Heart left ventricle (tissue), 16 donors: Measurements from ENCODE around the gene TMEM120B. TPM values are rescaled to one million over a fixed set of nuclear protein-coding genes. Genes with fewer than 3 reads are reported as not detected.

Experiments
- ATAC-seq, 4 donors: fragments of 200-7000 bp; cut with Tn5 transposase; one replicate each; pipeline ENCODE4 v1.9.1; 2020 to 2022; ENCODE audit warnings: moderate library complexity in 4 of 4, mild to moderate bottlenecking in 3 of 4, moderate number of reproducible peaks in 1 of 4
- DNase-seq, 5 donors: peaks; one replicate each; pipeline ENCODE4 v3.0.0-alpha.2; 2020
- H3K27ac ChIP-seq, 12 donors: fragments of 200-600 bp; sonication (generic) in 4 of 12; one replicate each; pipeline versions ENCODE4 v1.5.0 to v1.8.0; 2016 to 2022; ENCODE audit warnings: mild to moderate bottlenecking in 2 of 12
- H3K27me3 ChIP-seq, 9 donors: fragments of 200-600 bp; sonication (generic) in 2 of 9; one replicate each; pipeline versions ENCODE4 v1.5.1 to v1.8.0; 2016 to 2022; ENCODE audit warnings: mild to moderate bottlenecking in 3 of 9
- H3K36me3 ChIP-seq, 9 donors: fragments of 200-600 bp; sonication (generic) in 2 of 9; one replicate each; pipeline versions ENCODE4 v1.5.0 to v1.8.0; 2018 to 2022; ENCODE audit warnings: mild to moderate bottlenecking in 2 of 9
- H3K4me1 ChIP-seq, 12 donors: fragments of 200-600 bp; sonication (generic) in 4 of 12; one replicate each; pipeline versions ENCODE4 v1.5.0 to v1.8.0; 2016 to 2022; ENCODE audit warnings: mild to moderate bottlenecking in 3 of 12
- H3K4me3 ChIP-seq, 12 donors: fragments of 200-600 bp; sonication (generic) in 4 of 12; one replicate each; pipeline versions ENCODE4 v1.5.0 to v1.8.0; 2017 to 2022; ENCODE audit warnings: mild to moderate bottlenecking in 9 of 12, moderate library complexity in 4 of 12
- H3K9me3 ChIP-seq, 12 donors: fragments of 200-600 bp; sonication (generic) in 4 of 12; one replicate each; pipeline versions ENCODE4 v1.5.0 to v1.8.0; 2016 to 2022; ENCODE audit warnings: mild to moderate bottlenecking in 1 of 12
- CTCF ChIP-seq, 12 donors: fragments of 200-600 bp; sonication (generic) in 4 of 12; IDR thresholded peaks; one replicate each; pipeline versions ENCODE4 v1.5.0 to v1.8.0; 2018 to 2022; ENCODE audit warnings: antibody characterized with exemption in 12 of 12, mild to moderate bottlenecking in 5 of 12
- POLR2A ChIP-seq, 2 donors: fragments of 450-650 bp; IDR thresholded peaks; one replicate each; pipeline ENCODE4 v1.6.1; 2017; ENCODE audit warnings: antibody characterized with exemption in 2 of 2, mild to moderate bottlenecking in 2 of 2, moderate library complexity in 2 of 2
- WGBS, 4 donors: extraction: QIAGEN DNeasy Blood & Tissue Kit in 2 of 4; methylation state at CpG; one replicate each; pipeline versions ENCODE4 v1.1.5 to v1.1.7; 2013 to 2018; 5-methylcytosine and 5-hydroxymethylcytosine counted together
- intact Hi-C, 10 donors: fragments of 100-400 bp; cut with DNase I; formaldehyde crosslinking; loops; one replicate each; pipeline versions ENCODE4 v1.11.1 to v1.14.2; 2022
- polyA plus RNA-seq, 2 donors: library from polyadenylated mRNA; stranded (reverse); fragments of 200-250 nt; gene quantifications; one replicate each; pipeline ENCODE4 v1.2.3, GENCODE V29; 2013
- total RNA-seq, 9 donors: library from RNA; depleted of rRNA in 2 of 9; stranded (reverse); fragments of >200 nt in 2 of 9; fragmentation: NEBNext Ultra II Directional in 3 of 9; extraction: Animal tissue kit (Norgen Biotek cat#: 25700) in 3 of 9; gene quantifications; one replicate each; pipeline versions ENCODE4 v1.1.0 to v1.2.4, GENCODE V29; 2016 to 2023
- donor health status: ischemic (EF 13 %, LVEDD 7.1; RV severe dilation, severe dysfunction).
- donor health status: healthy with polysubstance abuse.
- donor health status: DM: no; HTN: yes; CAD: no.
- donor health status: DM: no; HTN: no; CAD: no.
- donor health status: ischemic (EF 25% LVEDD 6.9; RV normal size, moderate dysfunction).
- donor health status: ischemic (EF 25% LVEDD 5.7; RV mildly dilated, moderate dysfunction).
- donor health status: healthy.
- donor health status: DM: yes; HTN: yes; CAD: no.
- donor health status: ischemic (EF 35%, LVEDD 5.7; RV mildly dilated, moderate dysfunction).
- donor health status: nonischemic (EF 11% LVEDD 7.7; RV severe dilation, severe dysfunction).
- donor health status: DM: yes; HTN: yes; CAD: no.
- donor health status: PGD.
- donor health status: ischemic (EF 29% LVEDD 5.4; RV normal size, mild dysfunction).
- donor health status: nonischemic (EF 23%, LVEDD 6.1; RV moderate dilation, normal function).

Gene TMEM120B
- total and polyA plus RNA-seq, 11 donors: 5.8 to 13.2 (median 7.6) TPM

- no peaks in the 10 kb centered on the region for H3K27me3 ChIP-seq
- peaks cover 0 to 14% (median 10%) of the 10 kb centered on the region in 12 donors for H3K4me1 ChIP-seq
- WGBS, 4 donors: 89 to 93% (median 90%) methylated on average over 18 of the region's 18 CpGs
- peaks cover 8 to 95% (median 84%) of the 10 kb centered on the region in 9 donors for H3K36me3 ChIP-seq
- DNase-seq (no peak), ATAC-seq (no peak)
- TF ChIP-seq CTCF (IDR thresholded peaks at IDR 0.05): no peak
- no peak for TF ChIP-seq POLR2A (IDR thresholded peaks at IDR 0.05)
- no peak overlapping the region for H3K27ac ChIP-seq
- intact Hi-C loops: no loop called here
- no peak overlapping the region for H3K4me3 ChIP-seq
- H3K9me3 ChIP-seq: no peaks in the 10 kb centered on the region
Observed at GRCh38 chr12:121817648-121818043, 105.1 kb downstream of the TMEM120B start.

- Histone ChIP-seq H3K27me3 (no peaks in the 10 kb centered on the region), H3K4me3 (no peak overlapping the region), H3K27ac (no peak overlapping the region), H3K4me1 (no peaks in the 10 kb centered on the region), H3K36me3 (peaks cover 8 to 99% (median 97%) of the 10 kb centered on the region in 9 donors), H3K9me3 (no peaks in the 10 kb centered on the region)
- intact Hi-C loops: no loop called here
- peak in 1 of 5 donors; percentile 16 for DNase-seq
- ATAC-seq: no peak
- 89 to 93% (median 90%) methylated on average over 22 of the region's 22 CpGs for WGBS, 4 donors
- TF ChIP-seq CTCF (IDR thresholded peaks at IDR 0.05): no peak
- no peak for TF ChIP-seq POLR2A (IDR thresholded peaks at IDR 0.05)
Observed at GRCh38 chr12:121819212-121819949, 106.8 kb downstream of the TMEM120B start.

GRCh38 chr12:121820056-121820455 is 107.5 kb downstream of the TMEM120B start:
- Histone ChIP-seq H3K36me3 (peaks cover 8 to 99% (median 94%) of the 10 kb centered on the region in 9 donors), H3K27ac (no peak overlapping the region), H3K4me1 (peaks cover 0 to under 1% (median 0%) of the 10 kb centered on the region in 12 donors), H3K9me3 (no peaks in the 10 kb centered on the region), H3K4me3 (no peak overlapping the region), H3K27me3 (no peaks in the 10 kb centered on the region)
- DNase-seq (peak in 1 of 5 donors; percentile 4), ATAC-seq (no peak)
- TF ChIP-seq POLR2A (IDR thresholded peaks at IDR 0.05): no peak
- no peak for TF ChIP-seq CTCF (IDR thresholded peaks at IDR 0.05)
- 78 to 89% (median 86%) methylated on average over 7 of the region's 7 CpGs for WGBS, 4 donors
- intact Hi-C loops: no loop called here

GRCh38 chr12:121822393-121823100 is 110.0 kb downstream of the TMEM120B start:
- ATAC-seq (peak in 1 of 4 donors; percentile 9), DNase-seq (peak in 2 of 5 donors; percentile 16 to 30)
- Histone ChIP-seq H3K4me3 (no peak overlapping the region), H3K4me1 (peaks cover 0 to 8% (median 0%) of the 10 kb centered on the region in 12 donors), H3K9me3 (no peaks in the 10 kb centered on the region), H3K27me3 (no peaks in the 10 kb centered on the region), H3K27ac (no peak overlapping the region), H3K36me3 (peaks cover under 1 to 97% (median 87%) of the 10 kb centered on the region in 9 donors)
- 88 to 91% (median 90%) methylated on average over 37 to 39 of the region's 39 CpGs for WGBS, 4 donors
- intact Hi-C loops: no loop called here
- no peak for TF ChIP-seq CTCF (IDR thresholded peaks at IDR 0.05)
- TF ChIP-seq POLR2A (IDR thresholded peaks at IDR 0.05): no peak
